Psoas muscle (tissue), 7 donors: Measurements from ENCODE around the gene CARTPT. TPM values are rescaled to one million over a fixed set of nuclear protein-coding genes. Genes with fewer than 3 reads are reported as not detected.

Source experiments
- polyA plus RNA-seq, 3 donors: library from polyadenylated mRNA; stranded (reverse); fragments of 200-250 nt; gene quantifications; one replicate each; pipeline ENCODE4 v1.2.3, GENCODE V29; 2013
- total RNA-seq, 4 donors: library from RNA; stranded (reverse); fragmentation: NEBNext Ultra II Directional in 2 of 4; extraction: Animal tissue kit (Norgen Biotek cat#: 25700) in 2 of 4; gene quantifications; one replicate each; pipeline versions ENCODE4 v1.2.1 to v1.2.4, GENCODE V29; 2021 to 2023
- donor health status: healthy with polysubstance abuse.
- donor health status: DM: no; HTN: no; CAD: no; lungs with moderate emphysema.
- donor health status: Bipolar disorder and iron deficiency.
- donor health status: healthy.
- donor health status: DM: no; HTN: no; CAD: no.
- donor health status: DM: no; HTN: no; CAD: no.
- donor health status: DM: yes; HTN: yes; CAD: no.

CARTPT gene
- total and polyA plus RNA-seq, 7 donors, result not detected

Other genes with a start within 250 kb of the CARTPT start
- 10 to 100 TPM; 34.5 to 44.0 (median 40.8) TPM for gene MCCC2, start 131.9 kb upstream of the CARTPT start, total RNA-seq
- gene MCCC2, start 131.9 kb upstream of the CARTPT start, polyA plus RNA-seq, result 10 to 100 TPM; 24.8 to 40.2 (median 27.4) TPM